HG03064 (cell line): ENCODE data around the gene SYNDIG1L.

Experiments
- ATAC-seq: cut with Tn5 transposase; IDR thresholded peaks from one replicate; pipeline ENCODE4 v1.9.1; 2021; ENCODE audit warnings: low read depth; ENCODE audit not compliant: unreplicated experiment

Gene SYNDIG1L

GRCh38 chr14:74434294-74434693, 8.3 kb upstream of the SYNDIG1L start:
- no peak for ATAC-seq

GRCh38 chr14:74429991-74430390, 4.0 kb upstream of the SYNDIG1L start:
- ATAC-seq, result no peak

- ATAC-seq, result no peak
These were observed 3.2 kb upstream of the SYNDIG1L start for GRCh38 chr14:74429221-74429691.

- no peak for ATAC-seq
These were observed 1.6 kb upstream of the SYNDIG1L start for GRCh38 chr14:74427651-74428050.

GRCh38 chr14:74425525-74426201, 347 bp downstream of the SYNDIG1L start:
- ATAC-seq, result no peak

GRCh38 chr14:74424606-74425005, 1.4 kb downstream of the SYNDIG1L start:
- no peak for ATAC-seq

- no peak for ATAC-seq
These were observed 2.8 kb downstream of the SYNDIG1L start for GRCh38 chr14:74423246-74423645.

- ATAC-seq, result no peak
These were observed 4.0 kb downstream of the SYNDIG1L start for GRCh38 chr14:74421981-74422380.

- no peak for ATAC-seq
These were observed 6.9 kb downstream of the SYNDIG1L start for GRCh38 chr14:74419086-74419485.

GRCh38 chr14:74418031-74418430, 8.0 kb downstream of the SYNDIG1L start:
- ATAC-seq, result no peak

GRCh38 chr14:74417611-74418010, 8.4 kb downstream of the SYNDIG1L start:
- no peak for ATAC-seq

GRCh38 chr14:74417201-74417600, 8.8 kb downstream of the SYNDIG1L start:
- no peak for ATAC-seq

GRCh38 chr14:74415115-74415437, 10.9 kb downstream of the SYNDIG1L start:
- no peak for ATAC-seq

- ATAC-seq, result no peak
These were observed 11.5 kb downstream of the SYNDIG1L start for GRCh38 chr14:74414403-74415114.

GRCh38 chr14:74413627-74414026, 12.4 kb downstream of the SYNDIG1L start:
- ATAC-seq, result no peak

GRCh38 chr14:74412753-74413152, 13.3 kb downstream of the SYNDIG1L start:
- no peak for ATAC-seq

GRCh38 chr14:74411671-74412070, 14.3 kb downstream of the SYNDIG1L start:
- no peak for ATAC-seq

GRCh38 chr14:74409441-74409840, 16.6 kb downstream of the SYNDIG1L start:
- no peak for ATAC-seq

GRCh38 chr14:74408870-74409269, 17.1 kb downstream of the SYNDIG1L start:
- no peak for ATAC-seq

GRCh38 chr14:74407801-74408154, 18.2 kb downstream of the SYNDIG1L start:
- ATAC-seq, result no peak

GRCh38 chr14:74407021-74407800, 18.8 kb downstream of the SYNDIG1L start:
- no peak for ATAC-seq

GRCh38 chr14:74405663-74406062, 20.3 kb downstream of the SYNDIG1L start:
- no peak for ATAC-seq
